ENCODE data around the gene KLHL29. TPM values are rescaled to one million over a fixed set of nuclear protein-coding genes. Genes with fewer than 3 reads are reported as not detected.
"Not testable (repeated sequence)": the region's sequence is repeated elsewhere in the genome, so short reads cannot be mapped to it uniquely, and the experiment has no call there.

KLHL29 gene
- total RNA-seq, 4 donors from 2014 or later, result 39.6 to 52.0 (median 40.4) TPM

DNA sequence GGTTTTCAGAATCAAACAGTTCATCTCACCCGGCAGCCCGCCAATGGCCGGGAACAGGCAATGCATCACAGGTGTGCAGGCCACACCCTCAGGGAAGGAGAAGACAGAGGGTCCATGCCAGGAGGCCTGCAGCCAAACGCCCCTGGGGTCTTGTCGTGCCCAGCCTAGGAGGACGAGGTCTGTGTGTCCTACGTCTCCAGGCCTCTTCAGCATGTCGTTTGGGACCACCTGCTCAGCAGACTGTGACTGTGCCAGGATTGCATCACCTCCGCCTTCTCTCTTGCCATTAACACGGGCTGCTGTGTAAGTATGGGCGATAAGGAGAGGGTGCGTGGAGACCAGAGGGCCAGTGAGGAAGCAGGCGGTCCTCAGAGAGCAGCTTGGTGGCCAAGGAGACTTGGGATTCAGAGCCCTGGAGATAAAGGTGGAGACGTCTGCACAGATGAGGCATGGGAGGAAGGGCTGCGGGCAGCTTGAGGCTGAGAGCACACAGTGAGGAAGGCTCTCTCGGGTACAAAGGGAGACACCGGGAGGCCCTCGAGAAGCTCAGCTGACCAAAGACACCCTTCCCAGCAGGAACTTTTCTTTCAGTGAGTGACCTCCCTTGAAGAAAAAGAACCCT, 37.4 kb upstream of the KLHL29 start:
- no peaks in the 10 kb centered on the region for H3K27me3 ChIP-seq
- H3K27ac ChIP-seq, result no peak overlapping the region
- WGBS, 2 donors, result 92 to 95% methylated on average over 18 of the region's 18 CpGs
- H3K9me3 ChIP-seq, result no peaks in the 10 kb centered on the region
- no peak for DNase-seq (ENCODE audit: low spot score in 2 of 2)
- H3K4me1 ChIP-seq, result peaks cover 0 to 39% (median 10%) of the 10 kb centered on the region in 4 donors
- no peaks in the 10 kb centered on the region for H3K36me3 ChIP-seq
- H3K4me3 ChIP-seq, result no peak overlapping the region
- TF ChIP-seq EP300 (IDR thresholded peaks at IDR 0.05) (no peak), POLR2A (IDR thresholded peaks at IDR 0.05) (no peak)
- TF ChIP-seq, protein P1, sequence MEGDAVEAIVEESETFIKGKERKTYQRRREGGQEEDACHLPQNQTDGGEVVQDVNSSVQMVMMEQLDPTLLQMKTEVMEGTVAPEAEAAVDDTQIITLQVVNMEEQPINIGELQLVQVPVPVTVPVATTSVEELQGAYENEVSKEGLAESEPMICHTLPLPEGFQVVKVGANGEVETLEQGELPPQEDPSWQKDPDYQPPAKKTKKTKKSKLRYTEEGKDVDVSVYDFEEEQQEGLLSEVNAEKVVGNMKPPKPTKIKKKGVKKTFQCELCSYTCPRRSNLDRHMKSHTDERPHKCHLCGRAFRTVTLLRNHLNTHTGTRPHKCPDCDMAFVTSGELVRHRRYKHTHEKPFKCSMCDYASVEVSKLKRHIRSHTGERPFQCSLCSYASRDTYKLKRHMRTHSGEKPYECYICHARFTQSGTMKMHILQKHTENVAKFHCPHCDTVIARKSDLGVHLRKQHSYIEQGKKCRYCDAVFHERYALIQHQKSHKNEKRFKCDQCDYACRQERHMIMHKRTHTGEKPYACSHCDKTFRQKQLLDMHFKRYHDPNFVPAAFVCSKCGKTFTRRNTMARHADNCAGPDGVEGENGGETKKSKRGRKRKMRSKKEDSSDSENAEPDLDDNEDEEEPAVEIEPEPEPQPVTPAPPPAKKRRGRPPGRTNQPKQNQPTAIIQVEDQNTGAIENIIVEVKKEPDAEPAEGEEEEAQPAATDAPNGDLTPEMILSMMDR (IDR thresholded peaks at IDR 0.05), result no peak

DNA sequence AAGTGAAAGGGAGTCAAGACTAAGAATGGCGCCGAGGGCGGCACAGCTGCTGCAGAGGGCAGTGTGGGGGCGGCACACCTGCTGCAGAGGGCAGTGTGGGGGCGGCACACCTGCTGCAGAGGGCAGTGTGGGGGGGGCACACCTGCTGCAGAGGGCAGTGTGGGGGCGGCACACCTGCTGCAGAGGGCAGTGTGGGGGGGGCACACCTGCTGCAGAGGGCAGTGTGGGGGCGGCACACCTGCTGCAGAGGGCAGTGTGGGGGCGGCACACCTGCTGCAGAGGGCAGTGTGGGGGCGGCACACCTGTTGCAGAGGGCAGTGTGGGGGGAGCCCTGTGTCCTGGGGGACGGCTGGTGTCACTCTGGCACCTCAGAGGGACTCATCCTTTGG, 36.9 kb upstream of the KLHL29 start:
- H3K27ac ChIP-seq; H3K9me3 ChIP-seq; DNase-seq (ENCODE audit: low spot score in 2 of 2); H3K27me3 ChIP-seq; H3K4me3 ChIP-seq; H3K36me3 ChIP-seq: not testable (repeated sequence)
- peaks cover 0 to 43% (median 10%) of the 10 kb centered on the region in 4 donors for H3K4me1 ChIP-seq
- WGBS, 2 donors, result 87 to 99% methylated on average over 7 of the region's 10 CpGs

DNA sequence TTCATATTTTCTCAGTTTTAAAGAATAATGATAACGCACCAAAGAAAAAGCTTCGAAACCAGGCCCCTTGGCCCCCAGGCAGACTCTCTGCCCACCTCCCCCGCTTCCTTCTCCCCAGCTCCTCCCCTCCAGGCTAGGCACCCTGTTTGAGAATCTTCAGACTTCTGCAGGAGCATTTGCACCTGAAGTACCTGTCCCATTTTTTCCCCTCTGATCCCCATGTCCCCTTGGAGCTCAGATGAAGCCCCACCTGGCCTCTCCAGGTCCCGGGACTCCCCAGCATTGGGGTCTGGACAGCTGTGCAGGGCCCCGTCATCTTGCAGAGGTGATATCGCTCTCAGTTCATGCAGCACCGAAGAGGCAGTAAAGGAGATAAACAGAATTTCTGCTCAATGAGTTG, 35.5 kb upstream of the KLHL29 start:
- peaks cover 0 to 43% (median 10%) of the 10 kb centered on the region in 4 donors for H3K4me1 ChIP-seq
- DNase-seq (ENCODE audit: low spot score in 2 of 2), result no peak
- H3K27ac ChIP-seq, result peak overlapping the region in 1 of 4 donors; percentile 91
- no peaks in the 10 kb centered on the region for H3K36me3 ChIP-seq
- TF ChIP-seq POLR2A (IDR thresholded peaks at IDR 0.05) (no peak), EP300 (IDR thresholded peaks at IDR 0.05) (no peak)
- TF ChIP-seq, protein P1 (IDR thresholded peaks at IDR 0.05), result no peak
- no peaks in the 10 kb centered on the region for H3K27me3 ChIP-seq
- no peak overlapping the region for H3K4me3 ChIP-seq
- no peaks in the 10 kb centered on the region for H3K9me3 ChIP-seq
- 95% methylated on average over 7 of the region's 7 CpGs for WGBS, 2 donors

DNA sequence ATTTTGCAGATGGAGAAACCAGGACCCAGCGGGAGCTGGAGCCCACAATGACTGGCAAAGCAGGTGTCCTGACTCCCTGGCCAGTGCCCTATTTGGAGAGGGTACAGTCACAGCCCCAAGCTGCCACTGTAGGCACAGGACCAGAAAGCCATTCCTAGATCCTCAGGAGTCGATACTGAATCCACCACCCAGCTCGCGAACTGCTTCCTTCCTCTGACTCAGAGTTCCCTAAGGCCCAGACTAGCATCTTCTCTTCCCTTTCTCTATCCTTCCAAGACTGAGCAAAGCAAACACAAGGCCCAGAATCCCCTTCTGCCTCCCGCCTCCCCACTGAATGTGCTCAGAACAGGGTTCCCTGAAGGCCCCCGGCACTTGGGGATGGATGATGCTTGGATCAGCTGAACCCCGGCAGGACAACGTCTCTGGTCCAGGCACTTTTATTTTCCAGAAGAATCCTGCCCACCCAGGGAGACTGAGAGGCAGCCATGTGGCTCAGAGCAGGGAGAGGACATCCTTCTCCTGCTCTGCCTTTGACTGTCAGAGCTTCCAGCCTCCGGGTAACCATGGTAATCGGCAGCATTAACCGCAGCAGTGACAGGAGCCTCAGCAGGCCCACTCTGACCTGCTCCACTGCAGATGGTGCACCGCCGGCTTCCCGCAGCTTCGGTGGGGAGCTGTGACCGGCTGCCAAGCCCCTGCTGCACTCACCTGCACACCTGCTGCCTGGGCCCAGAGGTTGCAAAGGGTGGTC, 34.8 kb upstream of the KLHL29 start:
- Histone ChIP-seq H3K36me3 (no peaks in the 10 kb centered on the region), H3K27me3 (no peaks in the 10 kb centered on the region), H3K27ac (peak overlapping the region in 2 of 4 donors; percentile 91), H3K4me3 (no peak overlapping the region), H3K9me3 (no peaks in the 10 kb centered on the region), H3K4me1 (peaks cover 0 to 36% (median 10%) of the 10 kb centered on the region in 4 donors)
- DNase-seq (ENCODE audit: low spot score in 2 of 2), result no peak
- TF ChIP-seq POLR2A (IDR thresholded peaks at IDR 0.05) (no peak), EP300 (IDR thresholded peaks at IDR 0.05) (no peak)
- TF ChIP-seq, protein P1 (IDR thresholded peaks at IDR 0.05), result no peak
- WGBS, 2 donors, result 67 to 82% methylated on average over 16 of the region's 16 CpGs

DNA sequence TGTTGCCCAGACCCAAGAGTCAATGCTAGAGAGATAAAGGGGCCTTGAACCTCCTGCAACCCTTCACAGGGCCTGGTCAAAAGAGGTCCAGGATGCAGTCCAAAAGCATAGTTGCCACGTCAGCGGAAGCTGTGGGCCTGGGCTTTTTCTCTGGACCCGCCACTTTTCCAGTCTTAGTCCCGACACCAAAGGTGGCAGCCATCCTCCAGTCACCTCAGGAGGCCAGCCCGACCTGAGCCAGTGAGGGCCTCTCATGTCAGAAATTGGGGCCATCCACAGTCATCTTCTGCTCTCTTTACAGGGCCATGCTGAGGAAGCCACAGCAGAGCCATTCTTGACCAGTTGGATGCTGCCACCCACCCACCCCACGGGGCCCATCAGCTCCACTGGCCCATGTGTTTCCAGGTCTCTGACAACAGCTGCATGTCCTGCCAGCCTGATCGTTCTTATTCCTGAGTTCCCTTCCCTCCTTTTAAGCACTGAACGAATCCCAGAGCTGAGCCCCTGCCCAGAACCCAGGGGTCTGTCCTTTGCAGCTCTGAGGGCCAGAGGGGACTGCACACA, 34.1 kb upstream of the KLHL29 start:
- WGBS, 2 donors, result 73 to 75% methylated on average over 8 of the region's 8 CpGs
- Histone ChIP-seq H3K36me3 (no peaks in the 10 kb centered on the region), H3K4me1 (peaks cover 0 to 34% (median 10%) of the 10 kb centered on the region in 4 donors), H3K9me3 (no peaks in the 10 kb centered on the region), H3K4me3 (no peak overlapping the region), H3K27me3 (no peaks in the 10 kb centered on the region), H3K27ac (peak overlapping the region in 3 of 4 donors; percentile 63 to 91 (median 91))
- no peak for TF ChIP-seq EP300 (IDR thresholded peaks at IDR 0.05)
- no peak for TF ChIP-seq POLR2A (IDR thresholded peaks at IDR 0.05)
- TF ChIP-seq, protein P1 (IDR thresholded peaks at IDR 0.05), result no peak
- no peak for DNase-seq (ENCODE audit: low spot score in 2 of 2)

All from tibial nerve (tissue), 4 donors.